Spleen (tissue), 11 donors: ENCODE data around the gene LCE2D. TPM values are rescaled to one million over a fixed set of nuclear protein-coding genes. Genes with fewer than 3 reads are reported as not detected.

Source experiments
- DNase-seq: peaks from one replicate; pipeline ENCODE4 v3.0.0-alpha.2; 2020
- H3K27ac ChIP-seq, 8 donors: fragments of 200-600 bp; sonication (generic) in 7 of 8; 1 replicate in 4 of 8; 2 replicates in 4 of 8; pipeline versions ENCODE4 v1.5.0 to v1.8.0; 2016 to 2021; ENCODE audit warnings: inconsistent platforms in 4 of 8, mild to moderate bottlenecking in 4 of 8, moderate library complexity in 1 of 8
- H3K27me3 ChIP-seq, 7 donors: fragments of 200-600 bp; sonication (generic) in 6 of 7; replicated peaks in 1 of 7; 1 replicate in 4 of 7; 2 replicates in 3 of 7; pipeline versions ENCODE4 v1.5.0 to v1.8.0; 2016 to 2021; ENCODE audit warnings: inconsistent platforms in 3 of 7, mild to moderate bottlenecking in 1 of 7
- H3K36me3 ChIP-seq, 6 donors: fragments of 200-600 bp; sonication (generic) in 5 of 6; 1 replicate in 4 of 6; 2 replicates in 2 of 6; pipeline versions ENCODE4 v1.5.0 to v1.8.0; 2016 to 2021; ENCODE audit warnings: inconsistent platforms in 2 of 6
- H3K4me1 ChIP-seq, 6 donors: fragments of 200-600 bp; sonication (generic) in 5 of 6; 1 replicate in 3 of 6; 2 replicates in 3 of 6; pipeline versions ENCODE4 v1.5.0 to v1.8.0; 2016 to 2021; ENCODE audit warnings: inconsistent platforms in 3 of 6
- H3K4me3 ChIP-seq, 8 donors: fragments of 200-600 bp; sonication (generic) in 7 of 8; 1 replicate in 4 of 8; 2 replicates in 4 of 8; pipeline versions ENCODE4 v1.5.0 to v1.8.0; 2016 to 2021; ENCODE audit warnings: inconsistent platforms in 4 of 8, mild to moderate bottlenecking in 4 of 8, moderate library complexity in 2 of 8
- H3K9me3 ChIP-seq, 8 donors: fragments of 200-600 bp; sonication (generic) in 7 of 8; 1 replicate in 4 of 8; 2 replicates in 4 of 8; pipeline versions ENCODE4 v1.5.0 to v1.8.0; 2016 to 2021; ENCODE audit warnings: inconsistent platforms in 4 of 8
- POLR2A ChIP-seq, 3 donors: fragments of 450-650 bp; IDR thresholded peaks; one replicate each; pipeline ENCODE4 v1.5.1; 2017; ENCODE audit warnings: antibody characterized with exemption in 3 of 3, mild to moderate bottlenecking in 1 of 3
- POLR2AphosphoS5 ChIP-seq, 3 donors: sonication (generic); formaldehyde crosslinking; IDR thresholded peaks; one replicate each; pipeline ENCODE4 v1.5.1; 2017; ENCODE audit warnings: antibody characterized with exemption in 3 of 3
- WGBS, 5 donors: extraction: QIAGEN DNeasy Blood & Tissue Kit in 3 of 5; methylation state at CpG; one replicate each; pipeline versions ENCODE4 v1.1.5 to v1.1.7; 2013 to 2018; 5-methylcytosine and 5-hydroxymethylcytosine counted together
- intact Hi-C: fragments of 100-400 bp; cut with DNase I; formaldehyde crosslinking; loops from one replicate; pipeline ENCODE4 v1.15.0; 2023; ENCODE audit warnings: low total_unique reads
- polyA plus RNA-seq, 3 donors: library from polyadenylated mRNA; stranded (reverse); fragments of 200-250 nt; gene quantifications; one replicate each; pipeline ENCODE4 v1.2.1, GENCODE V29; 2013
- total RNA-seq, 7 donors: library from RNA; depleted of rRNA in 3 of 7; stranded (reverse); fragments of >200 nt in 3 of 7; fragmentation: NEBNext Ultra II Directional in 4 of 7; extraction: Animal tissue kit (Norgen Biotek cat#: 25700) in 4 of 7; gene quantifications; one replicate each; pipeline versions ENCODE4 v1.1.0 to v1.2.1, GENCODE V29; 2016 to 2021
- TF ChIP-seq, protein P1 (sequence below), 11 experiments: fragments of 200-600 bp in 7 of 11; fragments of 450-650 bp in 4 of 11; sonication (generic) in 4 of 11; IDR thresholded peaks in 8 of 11; conservative IDR thresholded peaks in 3 of 11; 1 replicate in 7 of 11; 2 replicates in 4 of 11; pipeline versions ENCODE4 v1.4.0 to v1.8.0; 2016 to 2021; ENCODE audit warnings: antibody characterized with exemption in 11 of 11, inconsistent platforms in 4 of 11, mild to moderate bottlenecking in 1 of 11
- donor health status: healthy with polysubstance abuse.
- donor health status: DM: no; HTN: no; CAD: no; lungs with moderate emphysema.
- donor health status: DM: no; HTN: no; CAD: no.
- donor health status: Bipolar disorder and iron deficiency.
- donor health status: healthy.
- donor health status: DM: no; HTN: no; CAD: no.
- donor health status: DM: yes; HTN: yes; CAD: no.

The LCE2D gene
- total and polyA plus RNA-seq, 10 donors: not detected

DNA sequence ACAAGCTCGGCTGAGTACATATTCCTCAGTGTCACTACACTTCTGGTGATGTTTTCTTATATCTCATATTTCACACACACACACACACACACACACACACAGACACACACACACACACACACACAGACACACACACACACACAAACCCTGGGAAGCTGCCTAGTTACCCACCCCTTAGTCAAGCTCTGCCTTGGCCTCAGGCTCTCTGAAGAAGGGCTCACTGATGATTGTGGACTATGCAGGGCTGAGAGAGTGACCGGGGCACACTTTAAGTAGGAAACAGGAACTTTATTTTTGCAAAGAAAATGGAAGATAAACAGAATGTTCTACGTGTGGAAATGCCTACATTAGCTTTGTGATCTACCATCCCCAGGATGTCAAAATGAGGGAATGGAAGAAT lies 19.2 kb upstream of the LCE2D start:
- no peaks in the 10 kb centered on the region for H3K4me1 ChIP-seq
- no peak overlapping the region for H3K27ac ChIP-seq
- peaks cover 0 to 21% (median 0%) of the 10 kb centered on the region in 7 donors for H3K27me3 ChIP-seq
- no peaks in the 10 kb centered on the region for H3K36me3 ChIP-seq
- intact Hi-C loops: no loop called here
- peaks cover 0 to 7% (median 3%) of the 10 kb centered on the region in 8 donors for H3K9me3 ChIP-seq
- DNase-seq: no peak
- TF ChIP-seq POLR2A (IDR thresholded peaks at IDR 0.05) (no peak), POLR2AphosphoS5 (IDR thresholded peaks at IDR 0.05) (no peak)
- TF ChIP-seq, protein P1, sequence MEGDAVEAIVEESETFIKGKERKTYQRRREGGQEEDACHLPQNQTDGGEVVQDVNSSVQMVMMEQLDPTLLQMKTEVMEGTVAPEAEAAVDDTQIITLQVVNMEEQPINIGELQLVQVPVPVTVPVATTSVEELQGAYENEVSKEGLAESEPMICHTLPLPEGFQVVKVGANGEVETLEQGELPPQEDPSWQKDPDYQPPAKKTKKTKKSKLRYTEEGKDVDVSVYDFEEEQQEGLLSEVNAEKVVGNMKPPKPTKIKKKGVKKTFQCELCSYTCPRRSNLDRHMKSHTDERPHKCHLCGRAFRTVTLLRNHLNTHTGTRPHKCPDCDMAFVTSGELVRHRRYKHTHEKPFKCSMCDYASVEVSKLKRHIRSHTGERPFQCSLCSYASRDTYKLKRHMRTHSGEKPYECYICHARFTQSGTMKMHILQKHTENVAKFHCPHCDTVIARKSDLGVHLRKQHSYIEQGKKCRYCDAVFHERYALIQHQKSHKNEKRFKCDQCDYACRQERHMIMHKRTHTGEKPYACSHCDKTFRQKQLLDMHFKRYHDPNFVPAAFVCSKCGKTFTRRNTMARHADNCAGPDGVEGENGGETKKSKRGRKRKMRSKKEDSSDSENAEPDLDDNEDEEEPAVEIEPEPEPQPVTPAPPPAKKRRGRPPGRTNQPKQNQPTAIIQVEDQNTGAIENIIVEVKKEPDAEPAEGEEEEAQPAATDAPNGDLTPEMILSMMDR (IDR thresholded peaks at IDR 0.05 in 8 of 11, conservative IDR thresholded peaks at IDR 0.05 in 3 of 11): no peak
- 54 to 74% (median 58%) methylated on average over 3 of the region's 3 CpGs for WGBS, 5 donors
- no peak overlapping the region for H3K4me3 ChIP-seq

DNA sequence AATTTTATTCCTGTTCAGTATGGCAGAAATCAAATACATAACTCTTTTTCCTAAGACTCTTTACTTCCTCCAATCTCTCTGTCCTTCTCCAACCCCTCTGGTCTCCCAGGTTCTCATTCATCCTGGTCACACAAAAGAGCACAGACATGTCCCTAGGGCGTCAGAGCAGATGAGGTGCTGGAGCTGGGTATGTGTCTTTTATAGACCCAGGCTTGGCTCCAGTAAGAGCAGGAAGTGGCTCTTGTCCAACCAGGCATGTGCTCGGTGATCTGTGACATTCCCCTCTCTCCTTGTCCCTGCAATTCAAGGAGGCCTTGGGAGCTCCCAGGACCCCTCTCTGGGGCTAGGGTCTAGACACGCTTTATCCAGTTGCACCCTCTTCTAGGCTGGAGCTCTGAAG lies 18.0 kb upstream of the LCE2D start:
- no peak overlapping the region for H3K4me3 ChIP-seq
- no peaks in the 10 kb centered on the region for H3K9me3 ChIP-seq
- no peaks in the 10 kb centered on the region for H3K36me3 ChIP-seq
- TF ChIP-seq, protein P1 (IDR thresholded peaks at IDR 0.05 in 8 of 11, conservative IDR thresholded peaks at IDR 0.05 in 3 of 11): no peak
- TF ChIP-seq POLR2A (IDR thresholded peaks at IDR 0.05) (no peak), POLR2AphosphoS5 (IDR thresholded peaks at IDR 0.05) (no peak)
- H3K27ac ChIP-seq: no peak overlapping the region
- intact Hi-C loops: no loop called here
- no peaks in the 10 kb centered on the region for H3K4me1 ChIP-seq
- H3K27me3 ChIP-seq: peaks cover 0 to 27% (median 0%) of the 10 kb centered on the region in 7 donors
- 40 to 73% (median 51%) methylated on average over 3 of the region's 3 CpGs for WGBS, 5 donors
- no peak for DNase-seq

DNA sequence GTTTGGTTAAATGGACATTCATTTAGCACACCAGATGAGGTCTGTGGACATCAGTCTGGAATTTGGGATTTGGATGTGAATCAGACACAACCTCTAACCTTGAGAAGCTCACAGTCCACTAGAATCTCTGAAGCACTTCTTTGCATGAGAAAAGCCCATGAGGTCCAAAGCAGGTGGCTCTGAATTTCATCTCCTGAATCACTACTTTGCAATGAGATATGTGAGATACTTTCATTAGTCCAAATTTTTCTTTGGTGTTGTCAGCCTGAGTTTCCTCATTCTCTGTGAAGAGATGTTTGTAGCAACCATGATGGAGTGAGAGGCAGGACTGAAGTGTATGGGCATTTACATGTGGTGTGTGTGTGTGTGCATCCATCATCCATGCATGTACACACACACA lies 16.5 kb upstream of the LCE2D start:
- DNase-seq: no peak
- Histone ChIP-seq H3K9me3 (no peaks in the 10 kb centered on the region), H3K4me1 (no peaks in the 10 kb centered on the region), H3K27me3 (peaks cover 0 to 30% (median 0%) of the 10 kb centered on the region in 7 donors), H3K4me3 (no peak overlapping the region), H3K27ac (no peak overlapping the region), H3K36me3 (no peaks in the 10 kb centered on the region)
- TF ChIP-seq, protein P1 (IDR thresholded peaks at IDR 0.05 in 8 of 11, conservative IDR thresholded peaks at IDR 0.05 in 3 of 11): no peak
- TF ChIP-seq POLR2AphosphoS5 (IDR thresholded peaks at IDR 0.05): no peak
- TF ChIP-seq POLR2A (IDR thresholded peaks at IDR 0.05): no peak
- intact Hi-C loops: no loop called here

DNA sequence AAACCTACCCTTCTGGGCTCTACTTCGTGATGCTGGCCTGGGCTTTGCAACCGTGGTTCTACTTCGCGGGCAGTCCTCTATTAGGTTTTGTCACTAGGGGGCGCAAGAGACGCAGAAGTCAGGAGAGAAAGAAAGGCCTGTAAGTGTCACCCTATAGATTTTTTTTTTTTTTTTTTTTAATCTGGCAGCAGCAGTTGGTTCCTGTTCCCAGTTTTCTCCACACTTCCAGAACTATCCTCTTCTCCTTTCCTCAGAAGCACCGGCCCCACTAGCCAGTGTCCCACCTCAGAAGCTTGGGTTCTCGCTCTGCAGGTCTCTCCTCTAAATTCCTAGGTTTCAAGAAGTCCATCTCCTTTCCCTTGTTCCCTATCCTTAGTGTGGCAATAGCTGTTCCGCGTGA lies 9.1 kb upstream of the LCE2D start:
- Histone ChIP-seq H3K27me3 (peaks cover 0 to 9% (median 0%) of the 10 kb centered on the region in 7 donors), H3K4me3 (no peak overlapping the region), H3K36me3 (no peaks in the 10 kb centered on the region), H3K9me3 (no peaks in the 10 kb centered on the region), H3K27ac (no peak overlapping the region), H3K4me1 (no peaks in the 10 kb centered on the region)
- TF ChIP-seq, protein P1 (IDR thresholded peaks at IDR 0.05 in 8 of 11, conservative IDR thresholded peaks at IDR 0.05 in 3 of 11): peak in 8 of 11 experiments; percentile 14 to 61 (median 52)
- no peak for TF ChIP-seq POLR2AphosphoS5 (IDR thresholded peaks at IDR 0.05)
- WGBS, 5 donors: 28 to 32% (median 30%) methylated on average over 10 of the region's 10 CpGs
- intact Hi-C loops: no loop called here
- no peak for DNase-seq
